Sigmoid colon (tissue), 4 donors: Measurements from ENCODE around the gene CIAO3.

Source experiments
- EP300 ChIP-seq, 4 donors: sonication (generic); formaldehyde crosslinking; IDR thresholded peaks; one replicate each; pipeline ENCODE4 v1.6.1; 2017; ENCODE audit warnings: antibody characterized with exemption in 4 of 4
- POLR2AphosphoS5 ChIP-seq, 4 donors: sonication (generic); formaldehyde crosslinking; IDR thresholded peaks; one replicate each; pipeline ENCODE4 v1.6.1; 2017; ENCODE audit warnings: antibody characterized with exemption in 4 of 4
- TF ChIP-seq, protein P1 (sequence below), 4 experiments: fragments of 450-650 bp in 3 of 4; fragments of 200-600 bp in 1 of 4; IDR thresholded peaks; one replicate each; pipeline ENCODE4 v1.5.1; 2016 to 2019; ENCODE audit warnings: antibody characterized with exemption in 4 of 4, mild to moderate bottlenecking in 3 of 4, moderate library complexity in 2 of 4

GRCh38 chr16:732936-733335 is 7.9 kb downstream of the CIAO3 start:
- no peak for TF ChIP-seq POLR2AphosphoS5 (IDR thresholded peaks at IDR 0.05)
- TF ChIP-seq, protein P1, sequence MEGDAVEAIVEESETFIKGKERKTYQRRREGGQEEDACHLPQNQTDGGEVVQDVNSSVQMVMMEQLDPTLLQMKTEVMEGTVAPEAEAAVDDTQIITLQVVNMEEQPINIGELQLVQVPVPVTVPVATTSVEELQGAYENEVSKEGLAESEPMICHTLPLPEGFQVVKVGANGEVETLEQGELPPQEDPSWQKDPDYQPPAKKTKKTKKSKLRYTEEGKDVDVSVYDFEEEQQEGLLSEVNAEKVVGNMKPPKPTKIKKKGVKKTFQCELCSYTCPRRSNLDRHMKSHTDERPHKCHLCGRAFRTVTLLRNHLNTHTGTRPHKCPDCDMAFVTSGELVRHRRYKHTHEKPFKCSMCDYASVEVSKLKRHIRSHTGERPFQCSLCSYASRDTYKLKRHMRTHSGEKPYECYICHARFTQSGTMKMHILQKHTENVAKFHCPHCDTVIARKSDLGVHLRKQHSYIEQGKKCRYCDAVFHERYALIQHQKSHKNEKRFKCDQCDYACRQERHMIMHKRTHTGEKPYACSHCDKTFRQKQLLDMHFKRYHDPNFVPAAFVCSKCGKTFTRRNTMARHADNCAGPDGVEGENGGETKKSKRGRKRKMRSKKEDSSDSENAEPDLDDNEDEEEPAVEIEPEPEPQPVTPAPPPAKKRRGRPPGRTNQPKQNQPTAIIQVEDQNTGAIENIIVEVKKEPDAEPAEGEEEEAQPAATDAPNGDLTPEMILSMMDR (IDR thresholded peaks at IDR 0.05) = no peak
- TF ChIP-seq EP300 (IDR thresholded peaks at IDR 0.05) = no peak
